ENCODE measurements around the gene DOK6. TPM values are rescaled to one million over a fixed set of nuclear protein-coding genes. Genes with fewer than 3 reads are reported as not detected.

Gene DOK6
- total RNA-seq, 1 experiment from 2014 or later, result not detected

GRCh38 chr18:69747388-69747787 is 346.7 kb downstream of the DOK6 start:
- Histone ChIP-seq H3K4me3 (no peak overlapping the region), H3K9me3 (replicated peaks) (no peaks in the 10 kb centered on the region), H3K36me3 (no peaks in the 10 kb centered on the region), H3K27me3 (replicated peaks) (no peaks in the 10 kb centered on the region), H3K27ac (no peak overlapping the region), H3K4me1 (replicated peaks) (no peaks in the 10 kb centered on the region)
- DNase-seq (ENCODE audit: low read depth in 1 of 2, low spot score in 2 of 2), result no peak

- no peak for DNase-seq (ENCODE audit: low read depth in 1 of 2, low spot score in 2 of 2)
- Histone ChIP-seq H3K4me3 (no peak overlapping the region), H3K4me1 (replicated peaks) (no peaks in the 10 kb centered on the region), H3K27me3 (replicated peaks) (no peaks in the 10 kb centered on the region; the same call in 1 of the 2 replicates), H3K9me3 (replicated peaks) (no peaks in the 10 kb centered on the region), H3K36me3 (no peaks in the 10 kb centered on the region), H3K27ac (no peak overlapping the region)
Observed at GRCh38 chr18:69752737-69753380, 352.2 kb downstream of the DOK6 start.

- H3K27ac ChIP-seq, result no peak overlapping the region
- no peaks in the 10 kb centered on the region for H3K4me1 ChIP-seq (replicated peaks)
- H3K36me3 ChIP-seq, result no peaks in the 10 kb centered on the region
- DNase-seq (ENCODE audit: low read depth in 1 of 2, low spot score in 2 of 2), result no peak
- peaks cover 9% of the 10 kb centered on the region; the same call in 1 of the 2 replicates for H3K27me3 ChIP-seq (replicated peaks)
- no peak overlapping the region for H3K4me3 ChIP-seq
- no peaks in the 10 kb centered on the region for H3K9me3 ChIP-seq (replicated peaks)
Observed at GRCh38 chr18:69754108-69754507, 353.4 kb downstream of the DOK6 start.

- no peak for DNase-seq (ENCODE audit: low read depth in 1 of 2, low spot score in 2 of 2)
- Histone ChIP-seq H3K4me1 (replicated peaks) (no peaks in the 10 kb centered on the region), H3K36me3 (no peaks in the 10 kb centered on the region)
Observed at GRCh38 chr18:69755041-69755440, 354.4 kb downstream of the DOK6 start.

GRCh38 chr18:69755856-69756496 is 355.3 kb downstream of the DOK6 start:
- peaks cover 13% of the 10 kb centered on the region; the same call in 1 of the 2 replicates for H3K27me3 ChIP-seq (replicated peaks)
- H3K4me3 ChIP-seq, result no peak overlapping the region
- H3K4me1 ChIP-seq (replicated peaks), result no peaks in the 10 kb centered on the region
- no peaks in the 10 kb centered on the region for H3K9me3 ChIP-seq (replicated peaks)
- no peaks in the 10 kb centered on the region for H3K36me3 ChIP-seq
- no peak for DNase-seq (ENCODE audit: low read depth in 1 of 2, low spot score in 2 of 2)
- H3K27ac ChIP-seq, result no peak overlapping the region

More at GRCh38 chr18:69755041-69755440, 354.4 kb downstream of the DOK6 start:
- Histone ChIP-seq H3K4me3 (no peak overlapping the region), H3K27ac (no peak overlapping the region), H3K27me3 (replicated peaks) (peaks cover 13% of the 10 kb centered on the region; the same call in 1 of the 2 replicates), H3K9me3 (replicated peaks) (no peaks in the 10 kb centered on the region)

- no peak overlapping the region for H3K27ac ChIP-seq
- no peaks in the 10 kb centered on the region for H3K36me3 ChIP-seq
- H3K4me1 ChIP-seq (replicated peaks), result no peaks in the 10 kb centered on the region
- peaks cover 13% of the 10 kb centered on the region; the same call in 1 of the 2 replicates for H3K27me3 ChIP-seq (replicated peaks)
- no peak for DNase-seq (ENCODE audit: low read depth in 1 of 2, low spot score in 2 of 2)
- H3K9me3 ChIP-seq (replicated peaks), result no peaks in the 10 kb centered on the region
- no peak overlapping the region for H3K4me3 ChIP-seq
Observed at GRCh38 chr18:69757733-69758132, 357.0 kb downstream of the DOK6 start.

- Histone ChIP-seq H3K27me3 (replicated peaks) (peaks cover 13% of the 10 kb centered on the region; the same call in 1 of the 2 replicates), H3K4me1 (replicated peaks) (no peaks in the 10 kb centered on the region), H3K36me3 (no peaks in the 10 kb centered on the region), H3K9me3 (replicated peaks) (no peaks in the 10 kb centered on the region), H3K4me3 (no peak overlapping the region), H3K27ac (no peak overlapping the region)
- no peak for DNase-seq (ENCODE audit: low read depth in 1 of 2, low spot score in 2 of 2)
Observed at GRCh38 chr18:69758458-69758857, 357.8 kb downstream of the DOK6 start.

- no peak for DNase-seq (ENCODE audit: low read depth in 1 of 2, low spot score in 2 of 2)
Observed at GRCh38 chr18:69759046-69759445, 358.4 kb downstream of the DOK6 start.

GRCh38 chr18:69763002-69763401 is 362.3 kb downstream of the DOK6 start:
- no peak overlapping the region for H3K4me3 ChIP-seq
- H3K27me3 ChIP-seq (replicated peaks), result peaks cover 17% of the 10 kb centered on the region
- no peaks in the 10 kb centered on the region for H3K4me1 ChIP-seq (replicated peaks)
- DNase-seq (ENCODE audit: low read depth in 1 of 2, low spot score in 2 of 2), result no peak
- H3K27ac ChIP-seq, result no peak overlapping the region
- H3K9me3 ChIP-seq (replicated peaks), result no peaks in the 10 kb centered on the region
- no peaks in the 10 kb centered on the region for H3K36me3 ChIP-seq

More at GRCh38 chr18:69759046-69759445, 358.4 kb downstream of the DOK6 start:
- H3K27me3 ChIP-seq (replicated peaks), result peaks cover 13% of the 10 kb centered on the region; the same call in 1 of the 2 replicates
- no peaks in the 10 kb centered on the region for H3K36me3 ChIP-seq
- no peak overlapping the region for H3K4me3 ChIP-seq
- no peaks in the 10 kb centered on the region for H3K9me3 ChIP-seq (replicated peaks)
- no peaks in the 10 kb centered on the region for H3K4me1 ChIP-seq (replicated peaks)
- no peak overlapping the region for H3K27ac ChIP-seq

- H3K27me3 ChIP-seq (replicated peaks), result peaks cover 10% of the 10 kb centered on the region
- H3K27ac ChIP-seq, result no peak overlapping the region
- H3K36me3 ChIP-seq, result no peaks in the 10 kb centered on the region
- DNase-seq (ENCODE audit: low read depth in 1 of 2, low spot score in 2 of 2), result no peak
- no peaks in the 10 kb centered on the region for H3K9me3 ChIP-seq (replicated peaks)
- H3K4me3 ChIP-seq, result no peak overlapping the region
- H3K4me1 ChIP-seq (replicated peaks), result no peaks in the 10 kb centered on the region
Observed at GRCh38 chr18:69763821-69764220, 363.1 kb downstream of the DOK6 start.

GRCh38 chr18:69770238-69770637 is 369.6 kb downstream of the DOK6 start:
- DNase-seq (ENCODE audit: low read depth in 1 of 2, low spot score in 2 of 2), result no peak
- no peak overlapping the region for H3K4me3 ChIP-seq
- H3K36me3 ChIP-seq, result no peaks in the 10 kb centered on the region
- peaks cover 4% of the 10 kb centered on the region; the same call in 1 of the 2 replicates for H3K27me3 ChIP-seq (replicated peaks)
- no peak overlapping the region for H3K27ac ChIP-seq
- H3K4me1 ChIP-seq (replicated peaks), result no peaks in the 10 kb centered on the region
- no peaks in the 10 kb centered on the region for H3K9me3 ChIP-seq (replicated peaks)

GRCh38 chr18:69774831-69775230 is 374.1 kb downstream of the DOK6 start:
- no peaks in the 10 kb centered on the region for H3K4me1 ChIP-seq (replicated peaks)
- no peak overlapping the region for H3K27ac ChIP-seq
- H3K4me3 ChIP-seq, result no peak overlapping the region
- DNase-seq (ENCODE audit: low read depth in 1 of 2, low spot score in 2 of 2), result no peak
- H3K9me3 ChIP-seq (replicated peaks), result no peaks in the 10 kb centered on the region
- peaks cover 3% of the 10 kb centered on the region; the same call in 1 of the 2 replicates for H3K27me3 ChIP-seq (replicated peaks)
- H3K36me3 ChIP-seq, result no peaks in the 10 kb centered on the region

GRCh38 chr18:69777248-69777647 is 376.6 kb downstream of the DOK6 start:
- Histone ChIP-seq H3K27ac (no peak overlapping the region), H3K4me3 (no peak overlapping the region), H3K36me3 (no peaks in the 10 kb centered on the region), H3K27me3 (replicated peaks) (peaks cover 3% of the 10 kb centered on the region; the same call in 1 of the 2 replicates), H3K4me1 (replicated peaks) (no peaks in the 10 kb centered on the region), H3K9me3 (replicated peaks) (no peaks in the 10 kb centered on the region)
- DNase-seq (ENCODE audit: low read depth in 1 of 2, low spot score in 2 of 2), result no peak

GRCh38 chr18:69778680-69779079 is 378.0 kb downstream of the DOK6 start:
- H3K9me3 ChIP-seq (replicated peaks), result no peaks in the 10 kb centered on the region
- peaks cover 3% of the 10 kb centered on the region; the same call in 1 of the 2 replicates for H3K27me3 ChIP-seq (replicated peaks)
- no peak overlapping the region for H3K4me3 ChIP-seq
- no peaks in the 10 kb centered on the region for H3K4me1 ChIP-seq (replicated peaks)
- no peaks in the 10 kb centered on the region for H3K36me3 ChIP-seq
- no peak for DNase-seq (ENCODE audit: low read depth in 1 of 2, low spot score in 2 of 2)
- H3K27ac ChIP-seq, result no peak overlapping the region

All from SJSA1 (cell line).